Smooth muscle cell of the brain vasculature (primary cell): Measurements from ENCODE around the gene MRPL20.
"Not testable (repeated sequence)": the region's sequence is repeated elsewhere in the genome, so short reads cannot be mapped to it uniquely, and the experiment has no call there.

ENCODE experiments used
- DNase-seq: peaks from one replicate; pipeline ENCODE4 v3.0.0-alpha.2; 2012; ENCODE audit warnings: low read depth, low spot score

Gene MRPL20

DNA sequence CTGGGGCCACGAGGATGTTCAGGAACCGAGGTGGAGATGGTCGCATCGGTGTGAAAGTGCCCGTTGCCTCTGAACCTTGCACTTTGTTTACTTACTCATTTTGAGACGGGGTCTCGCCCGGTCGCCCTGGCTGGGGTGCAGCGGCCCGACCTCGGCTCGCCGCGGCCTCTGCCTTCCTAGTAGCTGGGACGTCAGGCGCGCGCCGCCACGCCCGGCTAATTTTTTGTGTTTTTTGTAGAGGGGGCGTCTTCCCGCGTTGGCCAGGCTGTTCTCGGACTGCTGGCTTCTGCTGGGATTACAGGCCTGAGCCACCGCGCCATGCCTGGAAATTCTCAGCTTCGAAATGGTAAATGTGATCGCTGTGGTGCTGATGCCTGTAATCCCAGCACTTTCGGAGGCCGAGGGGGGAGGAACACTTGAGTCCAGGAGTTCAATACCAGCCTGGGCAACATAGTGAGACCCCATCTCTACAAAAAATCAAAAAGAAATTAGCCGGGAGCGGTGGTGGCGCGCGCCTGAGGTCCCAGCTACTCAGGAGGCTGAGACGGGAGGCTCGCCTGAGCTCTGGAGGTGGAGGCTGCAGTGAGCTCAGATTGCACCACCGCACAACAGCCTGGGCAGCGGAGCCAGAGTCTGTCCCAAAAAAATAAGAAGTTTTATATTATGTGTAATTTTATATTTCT lies 684 bp upstream of the MRPL20 start:
- DNase-seq = no peak

DNA sequence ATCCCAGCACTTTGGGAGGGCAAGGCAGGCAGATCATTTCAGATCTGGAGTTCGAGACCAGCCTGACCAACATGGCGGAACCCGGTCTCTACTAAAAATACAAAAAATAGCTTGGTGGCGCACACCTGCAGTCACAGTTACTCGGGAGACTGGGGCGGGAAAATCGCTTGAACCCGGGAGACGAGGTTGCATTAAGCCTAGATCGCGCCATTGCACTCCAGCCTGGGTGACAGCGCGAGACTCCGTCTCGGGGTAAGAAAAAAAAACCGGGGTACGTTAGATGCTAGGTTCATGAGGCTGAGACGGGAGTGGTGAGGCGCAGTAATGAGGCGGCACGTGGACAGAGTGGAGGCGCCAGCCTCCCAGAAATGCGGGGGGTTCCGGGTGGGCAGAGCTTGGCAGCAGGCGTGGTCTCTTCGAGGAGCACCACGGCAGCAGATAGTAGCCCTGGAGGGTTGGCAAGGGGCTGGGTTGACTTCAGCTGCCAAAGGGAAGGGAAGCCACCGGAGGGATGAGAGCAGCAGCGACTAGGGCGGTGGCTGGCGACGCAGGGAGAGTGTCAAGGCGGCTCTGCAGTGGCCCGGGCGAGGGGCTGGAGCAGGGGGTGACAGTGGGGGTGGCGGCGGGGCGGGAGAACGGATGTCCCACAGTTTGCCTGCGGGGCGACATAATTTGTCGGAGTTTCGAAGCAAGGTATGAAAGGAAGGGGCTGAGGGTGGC lies 832 bp downstream of the MRPL20 start:
- DNase-seq = no peak

DNA sequence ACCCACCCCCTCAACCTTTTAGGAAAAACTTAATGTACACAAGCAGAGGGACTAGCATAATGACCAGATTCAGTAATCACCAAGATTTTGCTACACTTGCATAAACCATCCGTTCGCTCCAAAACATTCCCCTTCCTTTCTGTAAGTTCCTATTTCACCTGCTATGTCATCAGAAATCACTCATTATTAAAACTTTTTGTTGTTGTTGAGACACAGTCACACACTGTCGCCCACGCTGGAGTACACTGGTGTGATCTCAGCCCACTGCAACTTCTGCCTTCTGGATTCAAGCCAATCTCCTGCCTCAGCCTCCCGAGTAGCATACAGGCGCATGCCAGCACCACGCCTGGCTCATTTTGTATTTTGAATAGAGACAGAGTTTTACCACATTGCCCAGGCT lies 3.4 kb downstream of the MRPL20 start:
- no peak for DNase-seq

DNA sequence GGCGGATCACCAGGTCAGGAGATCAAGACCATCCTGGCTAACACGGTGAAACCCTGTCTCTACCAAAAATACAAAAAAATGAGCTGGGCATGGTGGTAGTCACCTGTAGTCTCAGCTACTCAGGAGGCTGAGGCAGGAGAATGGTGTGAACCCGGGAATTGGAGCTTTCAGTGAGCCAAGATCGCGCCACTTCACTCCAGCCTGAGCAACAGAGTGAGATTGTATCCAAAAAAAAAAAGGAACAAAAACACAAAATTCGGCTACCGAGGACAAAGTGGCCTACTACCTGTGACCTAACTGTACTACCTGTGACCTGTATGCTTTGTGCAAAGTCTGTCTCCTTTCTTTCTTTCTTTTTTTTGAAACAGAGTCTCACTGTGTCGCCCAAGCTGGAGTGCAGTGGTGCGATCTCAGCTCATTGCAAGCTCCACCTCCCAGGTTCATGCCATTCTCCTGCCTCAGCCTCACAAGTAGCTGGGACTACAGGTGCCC lies 4.1 kb downstream of the MRPL20 start:
- not testable (repeated sequence) for DNase-seq

DNA sequence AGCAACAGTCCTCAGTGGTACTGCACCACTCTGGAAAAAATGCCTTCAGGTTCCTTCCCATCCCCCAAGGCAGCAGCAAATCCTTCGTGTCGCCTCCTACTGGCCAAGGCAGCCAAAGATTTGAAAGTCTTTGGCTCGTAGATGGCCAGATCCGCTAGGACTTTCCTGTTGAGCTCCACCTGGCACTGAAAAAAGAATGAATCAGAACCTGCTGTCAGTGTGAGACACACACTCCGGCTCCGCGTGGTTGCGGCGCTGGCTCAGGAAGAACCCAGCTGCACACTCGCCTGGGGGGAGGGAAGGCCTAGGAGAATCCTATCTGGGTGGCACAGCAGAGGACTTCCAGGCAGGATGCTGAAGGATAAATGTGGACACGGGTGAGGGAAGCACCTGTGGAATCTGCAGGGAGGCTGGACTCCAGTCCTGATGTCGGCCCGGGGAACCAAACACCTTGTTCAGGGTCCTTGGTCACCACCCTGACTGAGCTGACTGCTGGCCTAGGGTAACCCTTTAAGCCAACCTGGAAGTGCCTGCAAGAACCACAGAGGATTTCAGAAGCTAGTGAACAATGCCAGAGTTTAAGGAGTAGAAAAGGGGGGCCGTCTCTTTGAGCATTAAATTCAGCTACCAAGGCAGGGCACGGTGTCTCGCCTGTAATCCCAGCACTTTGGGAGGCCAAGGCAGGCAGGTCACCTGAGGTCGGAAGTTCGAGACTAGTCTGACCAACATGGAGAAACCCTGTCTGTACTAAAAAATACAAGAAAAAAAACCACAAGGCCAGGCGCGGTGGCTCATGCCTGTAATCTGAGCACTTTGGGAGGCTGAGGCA lies 4.8 kb downstream of the MRPL20 start:
- peak; percentile 17 for DNase-seq

DNA sequence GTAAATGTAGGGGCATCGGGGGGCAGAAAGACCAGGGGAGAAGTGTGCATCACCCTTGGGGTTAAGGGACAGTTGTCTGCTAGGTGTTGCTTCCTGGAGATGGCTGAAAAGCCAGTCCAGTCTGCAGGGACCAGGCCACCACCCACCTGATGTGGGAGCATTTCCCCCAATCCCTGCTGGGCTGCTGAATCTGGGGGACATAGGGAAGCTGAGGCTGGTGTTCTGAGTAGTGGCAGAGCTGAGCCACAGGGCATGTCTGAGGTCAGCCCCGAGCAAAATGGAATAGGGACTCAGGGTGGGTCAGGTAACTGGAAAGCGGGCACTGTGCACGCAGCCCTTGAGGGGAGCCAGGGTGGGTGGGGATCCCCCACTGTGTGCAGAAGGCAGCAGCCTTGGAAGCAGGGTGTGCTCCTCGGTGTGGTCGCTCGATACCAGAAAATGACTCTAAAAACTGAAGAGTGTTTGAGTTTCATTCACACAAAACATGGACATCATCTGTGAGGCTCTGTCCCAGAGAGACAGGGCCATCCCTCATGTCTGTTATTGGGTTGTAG lies 5.6 kb downstream of the MRPL20 start:
- no peak for DNase-seq

DNA sequence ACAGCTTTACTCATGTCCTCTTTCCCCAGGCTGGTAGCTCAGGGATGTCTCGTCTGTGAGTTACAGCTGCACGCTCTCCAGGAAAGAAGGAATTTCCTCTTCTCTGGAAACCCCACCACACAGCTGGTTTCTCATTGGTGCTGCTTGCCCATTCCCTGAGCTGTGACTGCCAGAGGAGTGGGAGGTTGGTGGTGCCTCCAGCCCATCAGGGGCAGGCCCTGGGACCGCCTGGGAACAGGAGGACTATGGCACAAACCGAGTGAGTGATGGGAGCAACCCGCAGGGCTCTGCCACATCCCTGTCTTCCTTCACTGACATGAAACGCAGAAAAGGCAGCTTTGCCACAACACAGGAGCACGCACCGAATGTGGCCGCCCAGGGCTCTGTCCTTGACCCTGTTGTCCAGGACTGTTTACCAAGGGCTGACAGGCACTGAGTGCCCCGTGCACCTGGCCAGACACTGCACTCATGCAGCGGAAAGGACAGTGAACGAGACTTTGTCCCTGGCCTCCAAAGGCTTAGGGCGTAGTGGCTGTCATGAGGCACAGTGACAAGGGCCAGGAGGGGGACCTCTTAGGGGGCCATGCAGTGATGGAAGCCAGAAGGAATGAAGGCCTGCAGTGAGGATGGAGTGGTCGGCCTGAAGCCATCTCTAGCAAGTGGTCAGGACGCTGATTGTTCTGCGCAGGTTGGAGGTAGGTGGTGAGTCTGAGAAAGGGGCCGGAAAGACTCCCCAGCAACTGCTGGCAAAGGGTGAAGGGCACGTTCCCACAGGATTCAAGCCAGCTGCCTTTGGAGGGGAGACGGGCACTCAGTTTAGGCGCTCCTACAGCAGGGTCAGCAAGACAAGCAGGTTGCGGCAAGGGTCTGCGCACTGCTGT lies 6.3 kb downstream of the MRPL20 start:
- no peak for DNase-seq

DNA sequence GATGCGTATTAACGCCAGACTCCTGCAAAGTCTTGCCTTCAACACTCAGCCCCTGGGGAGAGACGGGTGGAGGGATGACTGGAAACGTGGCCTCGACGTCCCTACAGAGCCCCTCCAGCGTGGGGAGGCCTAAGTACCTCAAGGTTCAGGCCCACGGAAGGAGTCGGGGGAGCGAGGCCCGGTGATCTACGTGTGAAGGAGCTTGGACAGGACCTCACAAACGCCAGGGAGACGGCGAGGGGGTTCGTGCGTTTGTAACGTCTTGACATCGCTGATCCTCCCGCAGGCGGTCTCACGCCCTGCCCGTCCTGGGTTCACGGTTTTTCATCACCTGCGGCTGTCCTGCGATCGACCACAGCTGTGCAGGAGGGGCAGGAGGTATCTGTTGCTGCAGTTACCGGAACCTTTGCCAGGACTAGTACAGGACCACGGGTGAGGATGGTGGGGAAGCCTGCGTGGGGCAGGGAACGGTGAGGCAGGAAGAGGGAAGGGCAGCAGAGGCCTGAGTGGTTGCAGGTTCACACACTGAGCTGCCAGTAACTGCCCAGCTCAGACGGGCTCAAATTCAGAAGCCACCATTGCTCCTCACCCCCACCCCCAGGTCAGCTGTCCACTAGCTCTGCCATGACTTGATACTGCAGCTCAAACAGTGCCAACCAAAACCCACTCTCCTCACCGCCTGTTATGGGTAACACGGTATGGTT lies 7.1 kb downstream of the MRPL20 start:
- DNase-seq = no peak

DNA sequence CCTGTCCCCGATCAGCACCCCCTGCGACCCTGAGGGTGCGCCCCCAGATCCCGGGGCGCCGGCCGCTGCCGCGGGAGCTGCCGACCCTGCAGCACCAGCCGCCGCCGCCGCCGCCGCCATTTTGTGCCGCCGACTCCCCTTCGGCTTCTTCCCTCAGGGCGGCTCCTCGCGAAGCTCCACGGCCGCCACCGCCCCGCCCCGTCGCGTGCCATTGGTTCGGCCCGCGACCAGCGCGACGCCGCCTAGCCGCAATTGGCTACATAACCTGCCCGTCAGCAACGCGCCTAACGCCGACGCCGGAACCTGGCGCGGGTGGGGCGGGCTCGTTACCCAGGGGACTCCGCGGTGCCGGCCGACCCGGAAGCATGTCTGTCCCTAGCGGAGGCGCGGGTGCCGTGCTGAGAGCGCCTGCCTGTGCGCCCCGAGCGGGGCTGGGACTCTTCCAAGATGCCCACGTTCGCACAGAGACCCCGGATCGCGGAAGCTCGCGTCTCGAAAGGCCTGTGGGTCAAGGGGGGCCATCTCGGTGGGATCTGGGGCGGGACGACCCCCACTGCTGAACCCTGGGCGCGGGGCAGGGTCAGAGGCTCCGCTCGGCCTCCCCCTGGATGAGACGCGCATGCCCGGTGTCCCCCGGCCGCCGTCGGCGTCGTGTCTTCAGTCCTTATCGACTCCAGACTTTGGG lies 7.8 kb downstream of the MRPL20 start, which contains the start of gene CCNL2:
Gene CCNL2 (minus strand): TSS at position 149 of the 685 bp plus-strand sequence. CDS start 29 bp downstream, at position 120.
- DNase-seq = peak; percentile 96

DNA sequence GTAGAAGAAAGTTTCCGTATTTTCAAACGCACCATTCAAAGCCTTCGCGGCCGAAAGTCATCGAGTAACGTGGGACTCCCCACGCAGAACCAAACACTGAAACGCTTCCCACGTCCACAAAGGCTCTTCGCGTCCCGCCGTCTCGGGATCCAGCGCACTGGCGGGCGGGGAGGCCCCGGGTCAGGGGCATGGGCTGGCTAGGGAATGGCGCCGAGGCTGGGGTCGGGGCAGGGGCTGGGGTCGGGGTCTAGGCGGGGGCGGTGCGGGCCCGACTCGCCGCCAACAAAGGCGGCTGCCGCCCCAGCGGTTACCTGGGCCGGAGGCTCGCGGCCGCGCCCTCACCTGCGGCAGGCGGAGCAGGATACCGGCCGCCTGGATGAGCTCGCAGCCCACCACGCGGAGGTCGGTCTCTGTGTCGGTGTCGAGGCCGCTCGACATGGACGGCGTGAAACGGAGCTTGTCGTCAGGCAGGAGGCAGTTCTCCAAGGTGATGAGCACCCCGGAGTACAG lies 8.4 kb downstream of the MRPL20 start:
- DNase-seq = no peak

DNA sequence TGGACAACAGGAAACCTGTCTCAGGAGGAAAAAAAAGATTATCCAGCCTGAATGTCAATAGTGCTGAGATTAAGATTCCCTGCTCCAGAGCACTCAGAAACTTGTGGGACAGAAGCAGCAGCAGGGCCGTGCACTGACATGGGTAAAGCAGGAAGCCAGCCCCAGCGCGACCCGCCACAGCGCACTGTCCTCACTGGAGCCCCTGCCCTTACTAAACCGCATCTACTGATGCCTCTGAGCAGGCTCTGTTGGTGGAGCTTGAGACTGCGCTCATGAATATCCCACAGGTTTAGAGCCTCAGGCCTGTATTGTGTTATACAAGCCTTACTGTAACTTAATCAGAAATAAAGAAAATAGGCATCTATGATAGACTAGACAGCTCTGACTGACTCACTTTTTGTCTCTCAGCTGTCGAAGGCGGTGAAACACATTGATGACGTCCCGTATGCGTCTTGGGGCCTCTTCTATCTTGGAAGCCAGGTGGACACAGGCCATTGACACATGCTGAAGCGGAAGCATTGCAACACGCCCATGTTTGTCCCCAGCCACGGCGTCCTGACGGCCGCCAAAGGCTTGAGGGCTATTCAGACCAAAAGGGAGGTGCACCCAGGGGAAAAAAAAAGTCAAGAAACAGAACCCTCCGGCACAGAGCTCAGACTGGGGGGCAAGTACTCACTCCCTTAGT lies 9.1 kb downstream of the MRPL20 start:
- no peak for DNase-seq

DNA sequence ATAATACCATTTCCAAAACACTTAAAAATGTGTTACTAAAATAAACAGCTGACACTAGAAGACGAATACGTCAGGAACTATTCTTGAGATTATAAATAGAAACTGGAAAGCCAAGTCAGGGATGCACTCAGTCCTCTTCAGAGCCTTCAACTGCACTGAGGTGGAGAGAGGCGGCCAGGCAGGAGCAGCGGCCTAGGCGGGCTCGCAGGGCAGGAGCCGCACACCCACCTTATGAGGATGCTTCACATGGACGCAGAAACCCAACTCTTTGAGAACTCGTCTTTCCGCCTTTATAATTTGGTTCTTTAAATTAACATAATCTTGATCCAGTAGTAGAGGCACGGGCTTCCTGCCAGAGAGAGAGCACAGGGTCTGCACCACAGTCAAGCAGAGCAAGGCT lies 11.9 kb downstream of the MRPL20 start:
- DNase-seq = no peak

DNA sequence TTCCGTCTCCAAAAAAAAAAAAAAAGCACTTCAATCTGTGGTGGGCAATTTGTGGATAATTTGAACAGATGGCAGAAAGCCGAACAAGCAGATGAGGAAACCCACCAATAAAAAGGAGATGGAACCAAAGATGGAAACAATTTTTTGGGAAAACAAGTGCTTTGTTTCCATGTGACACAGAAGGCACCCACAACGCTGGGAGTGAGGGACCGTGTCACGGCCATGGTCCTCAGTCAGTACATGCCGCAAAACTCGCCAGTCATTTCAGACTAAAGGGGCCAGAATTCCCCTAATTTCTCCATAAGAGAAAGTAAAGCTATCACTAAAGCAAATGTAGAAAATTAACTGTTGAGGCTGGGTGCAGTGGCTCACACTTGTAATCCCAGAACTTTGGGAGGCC lies 13.0 kb downstream of the MRPL20 start:
- no peak for DNase-seq

DNA sequence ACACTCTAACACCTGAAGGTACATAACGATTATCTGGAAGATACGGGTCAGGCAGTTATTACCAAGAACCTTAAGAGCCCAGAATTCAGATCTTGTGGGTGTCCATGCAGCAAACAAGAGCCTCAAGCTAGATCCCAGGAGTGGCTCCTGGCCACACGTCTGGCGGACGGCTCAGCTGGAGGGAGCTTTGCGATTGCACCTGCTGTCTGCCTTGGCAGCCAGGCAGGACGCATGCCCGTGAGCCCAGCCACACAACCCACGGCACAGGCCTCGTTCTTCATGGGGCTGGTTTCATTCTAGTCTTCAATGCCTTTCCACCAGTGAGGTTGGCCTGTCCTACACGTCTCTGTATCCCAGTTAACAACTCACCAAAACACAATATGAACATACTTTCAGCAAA lies 13.7 kb downstream of the MRPL20 start:
- no peak for DNase-seq

DNA sequence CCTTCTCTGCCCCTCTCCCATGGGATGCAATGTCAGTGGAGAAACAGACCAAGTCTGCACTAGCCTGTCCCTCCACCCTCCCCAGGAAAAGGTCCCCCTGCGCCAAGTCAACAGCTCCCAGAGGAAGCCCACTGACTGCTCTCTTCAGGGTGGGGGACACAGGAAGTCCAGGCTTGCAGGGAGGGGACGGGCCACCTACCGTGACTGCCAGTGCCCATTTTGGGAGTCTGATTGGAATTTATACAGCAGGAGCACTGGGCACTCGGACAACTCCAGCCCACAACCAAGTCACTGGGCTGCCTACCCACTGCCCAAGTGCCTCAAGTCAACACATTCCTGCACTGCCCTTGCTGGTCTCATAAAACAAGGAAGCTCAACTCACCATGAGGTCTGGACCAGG lies 14.1 kb downstream of the MRPL20 start:
- no peak for DNase-seq

DNA sequence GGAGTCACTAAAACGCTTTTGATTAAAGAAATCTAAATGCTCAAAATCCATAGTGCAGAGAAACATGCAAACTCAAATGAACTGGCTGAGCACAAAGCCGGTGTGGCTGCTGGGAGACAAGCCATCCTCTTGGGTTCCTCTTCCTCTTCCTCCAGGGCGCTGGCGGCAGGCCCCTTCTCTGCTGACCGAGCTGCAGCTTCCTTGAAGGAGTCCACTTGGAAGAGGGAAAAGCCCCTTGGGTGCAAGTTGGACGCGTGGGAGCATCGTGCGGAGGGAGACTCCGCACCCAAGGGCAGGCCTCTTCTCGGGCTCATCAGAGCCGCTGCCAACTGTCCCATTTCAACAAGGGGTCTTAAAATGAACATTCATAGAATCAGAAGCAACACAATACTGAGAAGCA lies 15.9 kb downstream of the MRPL20 start:
- no peak for DNase-seq

DNA sequence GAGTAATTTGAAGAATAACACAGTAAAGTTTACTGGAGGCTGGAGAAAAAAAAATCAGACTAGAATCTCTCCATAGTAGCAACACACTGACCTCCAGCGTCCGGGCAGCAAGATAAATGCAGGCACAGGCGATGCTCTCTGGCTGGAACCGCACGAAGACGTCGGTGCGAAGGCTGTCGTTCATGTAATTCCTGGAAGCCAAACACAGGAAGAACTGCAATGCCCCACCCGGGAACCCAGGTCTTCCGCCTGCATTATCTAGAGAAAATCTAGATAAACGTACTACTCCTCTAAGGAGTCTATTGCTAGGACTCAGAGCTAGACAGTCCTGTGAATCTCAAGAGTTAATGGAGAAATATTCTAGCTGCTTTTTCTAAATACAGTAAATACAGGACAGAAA lies 16.4 kb downstream of the MRPL20 start:
- no peak for DNase-seq

DNA sequence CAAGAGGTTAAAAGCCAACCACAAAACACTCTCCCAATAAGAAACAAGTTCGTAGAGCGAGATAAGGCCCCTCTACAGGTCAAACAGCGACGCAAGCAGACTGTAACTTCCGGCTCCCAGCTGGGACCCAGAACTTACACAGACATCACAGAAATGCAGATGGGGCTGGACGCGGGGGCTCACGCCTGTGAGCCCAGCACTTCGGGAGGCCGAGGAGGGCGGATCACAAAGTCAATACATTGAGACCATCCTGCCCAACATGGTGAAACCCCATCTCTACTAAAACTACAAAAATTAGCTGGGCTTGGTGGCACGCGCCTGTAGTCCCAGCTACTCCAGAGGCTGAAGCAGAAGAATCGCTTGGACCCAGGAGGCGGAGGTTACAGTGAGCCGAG lies 19.0 kb downstream of the MRPL20 start:
- no peak for DNase-seq
